Right ventricle myocardium inferior (tissue), 1 donor: Measurements from ENCODE around the gene NEK10. TPM values are rescaled to one million over a fixed set of nuclear protein-coding genes. Genes with fewer than 3 reads are reported as not detected.
"Not testable (repeated sequence)": the region's sequence is repeated elsewhere in the genome, so short reads cannot be mapped to it uniquely, and the experiment has no call there.

Experiments
- ATAC-seq: fragments of 200-7000 bp; cut with Tn5 transposase; one replicate; pipeline ENCODE4 v1.9.1; 2020; ENCODE audit warnings: mild to moderate bottlenecking, moderate library complexity
- DNase-seq: peaks from one replicate; pipeline ENCODE4 v3.0.0; 2021; ENCODE audit errors: missing footprints
- intact Hi-C: fragments of 100-400 bp; cut with DNase I; formaldehyde crosslinking; loops from one replicate; pipeline ENCODE4 v1.11.0; 2022
- total RNA-seq: library from RNA; stranded (reverse); fragmentation: NEBNext Ultra II Directional; extraction: Animal tissue kit (Norgen Biotek cat#: 25700); gene quantifications from one replicate; pipeline ENCODE4 v1.2.1, GENCODE V29; 2021
- donor health status: DM: no; HTN: yes; CAD: no; lungs with severe emphysema.

The NEK10 gene
- total RNA-seq, 1 donor from 2014 or later: 9.8 TPM

DNA sequence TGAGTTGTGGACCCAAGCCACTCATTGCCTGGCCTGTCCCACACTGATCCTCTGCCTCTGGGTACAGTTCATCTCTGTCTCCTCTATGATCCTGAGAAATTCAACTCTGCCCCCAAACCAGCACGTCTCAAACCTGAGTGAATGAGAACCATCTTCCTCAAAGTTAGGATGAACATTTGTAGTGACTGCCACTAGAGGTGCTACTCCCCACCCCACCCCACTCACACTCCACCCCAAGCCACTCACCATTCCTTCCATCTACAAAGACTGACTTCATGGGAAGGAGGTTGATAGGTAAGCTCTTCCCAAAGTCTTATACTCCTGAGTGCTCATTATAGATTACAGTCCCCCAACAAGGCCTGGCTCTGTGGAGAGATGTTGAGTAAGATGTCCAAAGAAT, 43.8 kb downstream of the NEK10 start:
- no peak for DNase-seq
- intact Hi-C loops: no loop called here
- ATAC-seq: no peak

DNA sequence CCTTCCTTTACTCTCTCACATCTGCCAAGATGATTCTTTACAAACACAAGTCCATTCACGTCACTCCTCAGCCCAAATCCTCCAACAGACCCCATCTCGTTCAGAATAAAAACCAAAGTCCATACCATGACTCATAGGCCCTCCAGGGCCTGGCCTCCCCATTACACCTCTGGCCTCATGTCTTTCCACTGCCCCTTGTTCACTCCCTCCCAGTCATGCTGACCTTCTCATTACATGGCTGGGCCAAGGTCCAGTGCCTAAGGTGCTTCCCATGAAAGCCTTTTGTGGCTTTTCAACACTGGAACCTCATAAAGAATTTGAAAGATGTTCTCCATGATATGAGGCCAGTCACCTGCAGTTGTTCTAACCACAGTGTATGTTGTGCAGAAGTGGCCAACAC, 44.5 kb downstream of the NEK10 start:
- ATAC-seq: no peak
- intact Hi-C loops: loop anchor here (5.0 kb wide), 1 partner anchor 158 kb away; the partner anchor contains the start of gene SLC4A7
- DNase-seq: no peak

GRCh38 chr3:27323087-27323570, 46.1 kb downstream of the NEK10 start:
- no peak for ATAC-seq
- intact Hi-C loops: loop anchor here (5.0 kb wide), 1 partner anchor 159 kb away; the partner anchor contains the start of gene SLC4A7
- no peak for DNase-seq

DNA sequence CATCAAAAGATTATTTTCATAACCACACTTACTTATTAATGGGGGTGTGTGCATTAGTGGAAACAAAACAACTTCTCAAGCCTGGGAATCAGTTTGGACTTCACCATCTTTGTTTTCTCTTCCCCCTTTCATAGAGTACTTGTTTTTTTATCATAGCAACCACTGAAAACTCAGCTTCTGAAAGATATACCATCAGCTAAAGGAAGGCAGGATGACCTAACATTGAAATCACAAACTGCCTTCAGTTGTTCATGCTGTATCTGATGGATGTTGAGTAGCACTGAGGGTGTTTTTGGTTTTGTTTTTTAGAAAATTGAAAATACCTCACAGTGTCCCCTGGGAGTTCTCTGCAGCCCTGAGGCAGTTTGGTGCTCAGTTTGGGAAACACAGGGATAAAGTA, 46.5 kb downstream of the NEK10 start:
- ATAC-seq (no peak), DNase-seq (no peak)
- intact Hi-C loops: loop anchor here (5.0 kb wide), 1 partner anchor 160 kb away; the partner anchor contains the start of gene SLC4A7

GRCh38 chr3:27319847-27320526, 49.2 kb downstream of the NEK10 start:
- intact Hi-C loops: loop anchor here (2.0 to 5.0 kb wide), 2 partner anchors 37 to 162 kb away; partner anchors contain the start of gene SLC4A7
- ATAC-seq: peak; percentile 67
- DNase-seq: no peak

DNA sequence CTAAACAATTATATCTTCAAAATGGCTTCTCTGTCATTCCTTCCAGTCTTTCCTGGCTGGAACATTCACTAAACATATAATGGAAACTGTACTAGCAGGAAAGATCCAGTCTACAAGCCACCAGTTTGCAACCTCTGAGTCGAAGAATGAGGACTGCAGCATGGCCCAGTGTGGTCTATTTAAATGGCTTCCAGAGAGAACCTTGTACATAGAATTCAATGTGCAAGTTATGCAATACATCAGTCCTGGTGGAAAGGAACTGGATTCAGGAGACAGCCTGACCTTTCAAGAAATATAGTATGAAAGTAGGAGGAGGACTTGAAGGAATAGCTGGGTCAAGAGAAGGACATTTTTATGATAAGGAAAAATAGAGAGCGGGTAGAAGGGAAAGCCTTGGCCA, 49.9 kb downstream of the NEK10 start:
- ATAC-seq (no peak), DNase-seq (no peak)
- intact Hi-C loops: loop anchor here (2.0 kb wide), 1 partner anchor 37 kb away; no protein-coding TSS in a partner anchor

GRCh38 chr3:27317096-27317495, 52.1 kb downstream of the NEK10 start:
- DNase-seq (no peak), ATAC-seq (no peak)
- intact Hi-C loops: no loop called here

DNA sequence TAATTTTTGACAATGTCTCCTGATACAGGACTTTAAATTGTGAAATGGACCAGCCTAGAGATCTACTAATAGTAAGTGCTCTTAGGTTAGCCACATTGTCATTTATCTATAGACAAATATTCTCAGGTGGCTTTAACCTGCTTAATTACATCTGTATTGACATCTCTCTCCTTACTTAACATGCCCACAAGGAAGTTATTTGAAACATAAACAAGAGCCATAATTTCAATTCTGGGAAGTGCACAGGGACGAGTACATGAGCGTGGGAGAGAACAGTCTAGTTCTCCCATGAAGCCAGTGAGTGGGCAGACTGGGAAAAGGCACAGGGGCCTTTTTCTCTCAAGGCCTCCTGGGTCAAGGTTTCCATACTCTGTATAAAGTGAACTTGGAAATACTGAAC, 54.2 kb downstream of the NEK10 start:
- intact Hi-C loops: no loop called here
- ATAC-seq (no peak), DNase-seq (no peak)

DNA sequence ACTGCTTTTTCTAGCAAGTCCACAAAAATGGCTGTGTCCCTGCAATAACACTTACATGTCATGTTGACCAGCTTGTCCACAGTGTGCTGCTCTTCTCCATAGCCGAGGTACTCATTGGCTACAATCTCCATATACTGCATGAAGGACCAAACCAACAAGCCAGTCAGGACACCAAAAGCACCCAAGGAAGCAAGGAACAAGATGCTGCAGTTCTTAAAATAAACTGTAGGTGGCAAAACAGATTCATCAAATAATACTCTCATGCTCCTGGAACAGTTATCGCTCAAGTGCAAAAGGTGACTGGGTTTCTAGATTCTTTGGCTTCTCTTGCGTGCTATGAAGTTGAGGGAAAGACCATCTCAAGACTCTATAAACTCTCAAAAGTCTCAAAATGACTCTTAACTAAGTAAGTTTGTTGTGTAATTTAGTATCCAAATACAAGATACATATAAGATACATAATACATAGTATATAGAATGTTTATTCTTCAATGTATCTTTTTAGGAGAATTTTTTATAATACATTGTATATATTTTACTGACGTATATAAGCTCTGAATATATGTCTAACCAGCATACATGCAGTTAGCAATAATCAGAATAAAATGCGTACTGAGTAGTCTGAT, 57.0 kb downstream of the NEK10 start:
- ATAC-seq: peak; percentile 64
- intact Hi-C loops: loop anchor here (1.0 to 2.0 kb wide), 2 partner anchors 155 to 367 kb away; no protein-coding TSS in a partner anchor

DNA sequence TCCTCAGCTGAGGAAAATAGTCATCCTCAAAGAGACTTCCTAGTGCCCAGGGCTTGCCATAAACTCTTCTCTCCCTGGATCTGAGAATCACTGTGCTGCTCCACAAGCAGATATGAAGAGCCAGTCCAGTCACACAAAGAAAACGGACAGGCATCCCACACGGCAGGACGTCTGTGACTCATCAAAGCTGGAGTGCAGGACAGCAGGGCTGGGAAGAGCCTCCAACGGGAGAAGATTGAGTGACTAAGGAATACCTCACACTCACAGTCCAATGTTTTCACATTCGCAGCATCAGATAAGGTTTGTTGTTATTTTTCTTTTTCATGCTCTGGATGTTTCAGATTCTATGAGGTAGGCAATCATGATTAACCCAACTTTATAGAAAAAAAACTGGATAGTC, 57.8 kb downstream of the NEK10 start:
- ATAC-seq (no peak), DNase-seq (no peak)
- intact Hi-C loops: no loop called here

More for the DNA sequence above, 57.0 kb downstream of the NEK10 start:
- no peak for DNase-seq

GRCh38 chr3:27310688-27311087, 58.5 kb downstream of the NEK10 start:
- DNase-seq: no peak
- no peak for ATAC-seq
- intact Hi-C loops: no loop called here

DNA sequence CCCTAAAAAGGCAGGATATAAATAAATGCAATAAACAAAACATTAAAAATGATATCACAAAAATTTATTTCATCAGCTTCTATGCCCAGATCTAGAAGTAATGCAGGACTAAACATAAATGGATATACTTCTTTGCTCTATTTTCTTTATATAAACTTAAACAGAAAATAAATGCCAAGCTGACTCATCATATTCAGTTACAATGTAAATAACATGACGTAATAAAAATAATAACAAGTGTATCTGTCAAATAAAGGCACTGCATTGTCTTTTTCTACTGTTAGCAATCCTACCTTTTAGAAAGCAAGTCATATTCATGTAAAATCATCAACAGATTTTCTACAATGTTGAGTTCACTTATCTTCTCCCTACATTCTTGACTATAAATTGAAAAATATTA, 61.6 kb downstream of the NEK10 start:
- no peak for DNase-seq
- no peak for ATAC-seq
- intact Hi-C loops: no loop called here

- ATAC-seq: no peak
- no peak for DNase-seq
- intact Hi-C loops: no loop called here
Observed at GRCh38 chr3:27302891-27303290, 66.3 kb downstream of the NEK10 start.

- DNase-seq, ATAC-seq, intact Hi-C loops: not testable (repeated sequence)
Observed at GRCh38 chr3:27298981-27299380, 70.2 kb downstream of the NEK10 start.

DNA sequence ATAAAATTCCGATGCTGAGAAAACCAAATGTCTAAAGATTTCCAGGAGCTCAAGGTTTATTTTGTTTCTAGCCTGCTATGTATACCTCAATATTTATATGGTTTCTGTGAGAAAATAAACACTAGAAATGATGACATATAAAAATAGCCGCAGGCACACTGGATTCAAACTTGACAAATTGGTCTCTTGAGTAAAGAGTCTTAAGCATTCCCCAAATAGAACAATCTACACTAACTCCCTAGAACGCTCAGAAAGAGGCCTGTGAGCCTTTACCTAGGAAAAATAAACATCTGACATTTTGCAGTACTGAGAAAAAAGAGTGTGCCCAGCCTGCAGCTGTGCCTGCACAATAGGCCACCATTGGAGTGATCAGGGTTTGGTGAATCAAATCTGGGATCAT, 75.2 kb downstream of the NEK10 start:
- no peak for ATAC-seq

GRCh38 chr3:27290760-27291159, 78.4 kb downstream of the NEK10 start:
- DNase-seq (no peak), ATAC-seq (no peak)
- intact Hi-C loops: no loop called here

More for the DNA sequence above, 75.2 kb downstream of the NEK10 start:
- no peak for DNase-seq
- intact Hi-C loops: no loop called here

GRCh38 chr3:27289769-27290413, 79.3 kb downstream of the NEK10 start:
- intact Hi-C loops: no loop called here
- ATAC-seq (no peak), DNase-seq (no peak)

- intact Hi-C loops: no loop called here
- DNase-seq (no peak), ATAC-seq (no peak)
Observed at GRCh38 chr3:27287052-27287451, 82.1 kb downstream of the NEK10 start.

- ATAC-seq, DNase-seq, intact Hi-C loops: not testable (repeated sequence)
Observed at GRCh38 chr3:27286467-27286866, 82.7 kb downstream of the NEK10 start.

DNA sequence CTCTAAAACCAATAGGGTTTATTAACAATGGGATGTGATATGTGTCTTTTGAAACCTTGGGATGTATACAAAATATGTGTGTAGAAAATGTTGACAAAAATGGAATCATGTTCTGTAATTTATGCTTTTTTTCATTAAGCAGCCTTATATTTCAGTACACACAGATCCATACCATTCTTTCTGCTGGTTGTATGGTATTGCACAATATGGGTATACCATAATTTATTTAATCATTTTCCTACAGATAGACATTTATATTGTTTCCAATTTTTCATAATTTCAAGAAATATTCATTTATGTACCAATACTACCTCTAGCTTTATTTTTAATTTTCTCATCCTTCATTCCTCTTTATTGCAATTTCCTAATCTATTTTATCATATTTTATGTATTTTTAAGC, 83.5 kb downstream of the NEK10 start:
- DNase-seq (no peak), ATAC-seq (no peak)
- intact Hi-C loops: no loop called here
